ENCODE data around the gene UBXN4.
"Not testable (repeated sequence)": the region's sequence is repeated elsewhere in the genome, so short reads cannot be mapped to it uniquely, and the experiment has no call there.

UBXN4 gene

GRCh38 chr2:135762530-135762929 lies 20.9 kb downstream of the UBXN4 start:
- no peak for DNase-seq (ENCODE audit: low read depth in 2 of 2)

GRCh38 chr2:135768863-135769262 lies 27.2 kb downstream of the UBXN4 start:
- DNase-seq (ENCODE audit: low read depth in 2 of 2), result no peak

GRCh38 chr2:135773319-135773718 lies 31.7 kb downstream of the UBXN4 start:
- no peak for DNase-seq (ENCODE audit: low read depth in 2 of 2)

GRCh38 chr2:135773917-135774316 lies 32.3 kb downstream of the UBXN4 start:
- DNase-seq (ENCODE audit: low read depth in 2 of 2), result no peak

- DNase-seq (ENCODE audit: low read depth in 2 of 2), result no peak
These were observed 33.8 kb downstream of the UBXN4 start for GRCh38 chr2:135775420-135775819.

GRCh38 chr2:135776367-135776766 lies 34.7 kb downstream of the UBXN4 start:
- no peak for DNase-seq (ENCODE audit: low read depth in 2 of 2)

- DNase-seq (ENCODE audit: low read depth in 2 of 2), result no peak
These were observed 40.6 kb downstream of the UBXN4 start for GRCh38 chr2:135782231-135782630.

GRCh38 chr2:135783439-135783838 lies 41.8 kb downstream of the UBXN4 start:
- DNase-seq (ENCODE audit: low read depth in 2 of 2), result no peak

- DNase-seq (ENCODE audit: low read depth in 2 of 2), result no peak
These were observed 43.4 kb downstream of the UBXN4 start for GRCh38 chr2:135785032-135785431.

- no peak for DNase-seq (ENCODE audit: low read depth in 2 of 2)
These were observed 45.2 kb downstream of the UBXN4 start for GRCh38 chr2:135786823-135787222.

- no peak for DNase-seq (ENCODE audit: low read depth in 2 of 2)
These were observed 48.8 kb downstream of the UBXN4 start for GRCh38 chr2:135790423-135790822.

GRCh38 chr2:135791418-135792190 lies 49.9 kb downstream of the UBXN4 start:
- no peak for DNase-seq (ENCODE audit: low read depth in 2 of 2)

GRCh38 chr2:135792401-135793150 lies 50.9 kb downstream of the UBXN4 start:
- DNase-seq (ENCODE audit: low read depth in 2 of 2), result no peak

GRCh38 chr2:135795641-135796040 lies 54.0 kb downstream of the UBXN4 start:
- DNase-seq (ENCODE audit: low read depth in 2 of 2), result not testable (repeated sequence)

GRCh38 chr2:135796606-135797005 lies 55.0 kb downstream of the UBXN4 start:
- DNase-seq (ENCODE audit: low read depth in 2 of 2), result no peak

- peak; percentile 49 to 74 for DNase-seq (ENCODE audit: low read depth in 2 of 2)
These were observed 56.0 kb downstream of the UBXN4 start for GRCh38 chr2:135797497-135798274.

- DNase-seq (ENCODE audit: low read depth in 2 of 2), result no peak
These were observed 56.6 kb downstream of the UBXN4 start for GRCh38 chr2:135798275-135798705.

- no peak for DNase-seq (ENCODE audit: low read depth in 2 of 2)
These were observed 57.1 kb downstream of the UBXN4 start for GRCh38 chr2:135798762-135799161.

GRCh38 chr2:135799738-135800137 lies 58.1 kb downstream of the UBXN4 start:
- DNase-seq (ENCODE audit: low read depth in 2 of 2), result no peak

- DNase-seq (ENCODE audit: low read depth in 2 of 2), result no peak
These were observed 59.1 kb downstream of the UBXN4 start for GRCh38 chr2:135800513-135801460.

- no peak for DNase-seq (ENCODE audit: low read depth in 2 of 2)
These were observed 60.7 kb downstream of the UBXN4 start for GRCh38 chr2:135802350-135802749.

All from stimulated activated CD4-positive, alpha-beta T cell treated with anti-CD3 and anti-CD28 coated beads, Interleukin-12 subunit alpha, Interleukin-12 subunit beta, amount 100 ng/mL, for 24 hours (primary cell).